K562 (cell line): Measurements from ENCODE around the gene UBASH3B.
A peak's percentile ranks its signal among the peaks of the same experiment; 100 is the strongest.

Experiments used
- AFF4 ChIP-seq: sonication (generic); formaldehyde crosslinking; IDR thresholded peaks from 2 replicates; pipeline ENCODE4 v1.8.0; 2023; ENCODE audit warnings: mild to moderate bottlenecking, missing genetic modification reagents
- EZH2 ChIP-seq: IDR thresholded peaks from 2 replicates; pipeline ENCODE4 v1.6.1; 2012; ENCODE audit warnings: low read depth, mild to moderate bottlenecking, inconsistent platforms, low read length, borderline replicate concordance
- GABPB1 ChIP-seq: sonication (generic); formaldehyde crosslinking; IDR thresholded peaks from 2 replicates; pipeline ENCODE4 v1.8.0; 2022; ENCODE audit warnings: mild to moderate bottlenecking, missing genetic modification reagents
- HEY1 ChIP-seq: fragments of 250-450 bp; sonication (Bioruptor Pico); IDR thresholded peaks from 2 replicates; pipeline ENCODE4 v1.5.0; 2020; ENCODE audit warnings: mild to moderate bottlenecking, moderate library complexity, borderline replicate concordance
- MYC ChIP-seq, 2 experiments: fragments of 250-450 bp in 1 of 2; sonication (Bioruptor Pico) in 1 of 2; IDR thresholded peaks; 2 replicates each; pipeline versions ENCODE4 v1.5.1 to v1.6.1; 2012 to 2021; ENCODE audit warnings: low read depth in 2 of 2, borderline replicate concordance in 1 of 2, improper control_type of control experiment in 1 of 2, low read length in 1 of 2, mild to moderate bottlenecking in 1 of 2, moderate library complexity in 1 of 2
- NBN ChIP-seq: fragments of 450-650 bp; IDR thresholded peaks from 2 replicates; pipeline ENCODE4 v1.6.1; 2016; ENCODE audit warnings: low read depth, mild to moderate bottlenecking
- NR2F6 ChIP-seq: fragments of 450-650 bp; formaldehyde crosslinking; IDR thresholded peaks from 2 replicates; pipeline ENCODE4 v1.4.0; 2020; ENCODE audit warnings: mild to moderate bottlenecking
- POLR2AphosphoS5 ChIP-seq: IDR thresholded peaks from 2 replicates; pipeline ENCODE4 v1.6.1; 2011; ENCODE audit warnings: mild to moderate bottlenecking, low read depth, low read length, moderate library complexity; ENCODE audit not compliant: control insufficient read depth, insufficient read depth
- SAFB2 ChIP-seq: fragments of 200-400 bp; formaldehyde crosslinking; IDR thresholded peaks from 2 replicates; pipeline ENCODE4 v1.6.1; 2018; ENCODE audit warnings: borderline replicate concordance, low read length, low read depth, moderate library complexity; ENCODE audit not compliant: severe bottlenecking
- SMAD3 ChIP-seq: fragments of 450-650 bp; formaldehyde crosslinking; conservative IDR thresholded peaks from 2 replicates; pipeline ENCODE4 v1.4.0; 2020; ENCODE audit warnings: mild to moderate bottlenecking
- ZNF274 ChIP-seq: IDR thresholded peaks from 2 replicates; pipeline ENCODE4 v1.6.1; 2011; ENCODE audit warnings: low read depth, mild to moderate bottlenecking, low read length, moderate library complexity, borderline replicate concordance
- TF ChIP-seq, protein P1 (sequence below), 3 experiments: IDR thresholded peaks in 2 of 3; conservative IDR thresholded peaks in 1 of 3; 2 replicates each; pipeline ENCODE4 v1.5.1; 2011 to 2012; ENCODE audit warnings: low read length in 3 of 3, mild to moderate bottlenecking in 3 of 3, control low read depth in 2 of 3, improper control_type of control experiment in 1 of 3, inconsistent platforms in 1 of 3, low read depth in 1 of 3, mixed read lengths in 1 of 3, moderate library complexity in 1 of 3; ENCODE audit not compliant: insufficient read depth in 2 of 3
- TF ChIP-seq, protein P2 (sequence below), 3 experiments: fragments of 200-800 bp in 1 of 3; sonication (Bioruptor generic) in 1 of 3; sonication (generic) in 1 of 3; formaldehyde crosslinking in 1 of 3; IDR thresholded peaks; 2 replicates each; pipeline versions ENCODE4 v1.6.1 to v1.8.0; 2016 to 2022; ENCODE audit warnings: mild to moderate bottlenecking in 2 of 3, missing compliant biosample characterization in 2 of 3, missing genetic modification characterization in 2 of 3, missing genetic modification reagents in 1 of 3

DNA sequence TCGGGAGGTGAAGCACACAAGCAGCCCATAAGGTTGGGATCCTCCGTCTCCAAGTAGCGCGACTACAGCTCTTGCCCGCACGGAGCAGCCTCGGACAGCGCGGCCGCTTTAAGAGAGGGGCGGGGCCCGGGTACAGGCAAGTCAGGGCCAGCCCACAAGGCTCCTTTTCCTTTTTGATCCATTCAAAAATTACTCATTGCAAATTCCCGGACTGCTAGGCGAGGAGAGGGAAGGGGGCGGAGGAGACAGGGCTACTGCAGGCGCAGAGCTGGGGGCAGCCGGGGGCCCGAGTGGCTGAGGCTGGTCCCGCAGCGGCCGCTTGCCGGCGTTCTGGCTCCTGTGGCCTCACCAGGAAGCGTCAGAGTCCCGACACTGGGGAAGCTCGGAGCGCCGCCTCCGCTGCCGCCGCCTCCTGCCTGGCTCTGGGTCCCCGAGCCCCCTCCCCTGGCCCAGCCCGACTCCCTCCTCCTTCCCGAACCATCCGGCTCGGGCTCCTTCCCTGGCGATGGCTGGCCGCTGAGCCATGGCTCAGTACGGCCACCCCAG, at the start of gene UBASH3B:
- TF ChIP-seq POLR2AphosphoS5, result no peak
- TF ChIP-seq NR2F6 (CRISPR knock-in tag), result no peak
- TF ChIP-seq AFF4, result no peak
- TF ChIP-seq, protein P1, sequence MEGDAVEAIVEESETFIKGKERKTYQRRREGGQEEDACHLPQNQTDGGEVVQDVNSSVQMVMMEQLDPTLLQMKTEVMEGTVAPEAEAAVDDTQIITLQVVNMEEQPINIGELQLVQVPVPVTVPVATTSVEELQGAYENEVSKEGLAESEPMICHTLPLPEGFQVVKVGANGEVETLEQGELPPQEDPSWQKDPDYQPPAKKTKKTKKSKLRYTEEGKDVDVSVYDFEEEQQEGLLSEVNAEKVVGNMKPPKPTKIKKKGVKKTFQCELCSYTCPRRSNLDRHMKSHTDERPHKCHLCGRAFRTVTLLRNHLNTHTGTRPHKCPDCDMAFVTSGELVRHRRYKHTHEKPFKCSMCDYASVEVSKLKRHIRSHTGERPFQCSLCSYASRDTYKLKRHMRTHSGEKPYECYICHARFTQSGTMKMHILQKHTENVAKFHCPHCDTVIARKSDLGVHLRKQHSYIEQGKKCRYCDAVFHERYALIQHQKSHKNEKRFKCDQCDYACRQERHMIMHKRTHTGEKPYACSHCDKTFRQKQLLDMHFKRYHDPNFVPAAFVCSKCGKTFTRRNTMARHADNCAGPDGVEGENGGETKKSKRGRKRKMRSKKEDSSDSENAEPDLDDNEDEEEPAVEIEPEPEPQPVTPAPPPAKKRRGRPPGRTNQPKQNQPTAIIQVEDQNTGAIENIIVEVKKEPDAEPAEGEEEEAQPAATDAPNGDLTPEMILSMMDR (IDR thresholded peaks at IDR 0.05 in 2 of 3, conservative IDR thresholded peaks at IDR 0.05 in 1 of 3; ENCODE audit: insufficient read depth in 2 of 3, low read depth in 1 of 3, low read length in 3 of 3), result 0 out of 6 replicates have a peak, but pooled peaks of 1 of the 3 experiments have one; percentile 8
- TF ChIP-seq GABPB1 (CRISPR knock-in tag), result no peak
- TF ChIP-seq SMAD3 (CRISPR knock-in tag), result no peak
- TF ChIP-seq SAFB2, result no peak
- no peak for TF ChIP-seq EZH2
- TF ChIP-seq MYC (IDR thresholded peaks at IDR 0.05; ENCODE audit: low read depth, low read length), result no peak
- no peak for TF ChIP-seq MYC (CRISPR knock-in tag; IDR thresholded peaks at IDR 0.05; ENCODE audit: borderline replicate concordance, low read depth)
- TF ChIP-seq NBN, result no peak
- TF ChIP-seq HEY1 (CRISPR knock-in tag), result no peak
- no peak for TF ChIP-seq ZNF274
- TF ChIP-seq, protein P2, sequence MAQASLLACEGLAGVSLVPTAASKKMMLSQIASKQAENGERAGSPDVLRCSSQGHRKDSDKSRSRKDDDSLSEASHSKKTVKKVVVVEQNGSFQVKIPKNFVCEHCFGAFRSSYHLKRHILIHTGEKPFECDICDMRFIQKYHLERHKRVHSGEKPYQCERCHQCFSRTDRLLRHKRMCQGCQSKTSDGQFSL (CRISPR knock-in tag; IDR thresholded peaks at IDR 0.05), result no peak
- TF ChIP-seq, protein P2 (tag; IDR thresholded peaks at IDR 0.05), result no peak
